ENCODE data around the gene BCL11B. TPM values are rescaled to one million over a fixed set of nuclear protein-coding genes. Genes with fewer than 3 reads are reported as not detected.

BCL11B gene
- 0.06 TPM for total RNA-seq (2013)
- polyA plus RNA-seq (under 1 TPM in 1 of 3 donors, not detected in 2; 0.01 TPM), polyA minus RNA-seq (0.16 and 0.28 TPM in 2 replicates), total RNA-seq (0.08 to 20.1 (median 0.18) reads per million in 11 experiments)

DNA sequence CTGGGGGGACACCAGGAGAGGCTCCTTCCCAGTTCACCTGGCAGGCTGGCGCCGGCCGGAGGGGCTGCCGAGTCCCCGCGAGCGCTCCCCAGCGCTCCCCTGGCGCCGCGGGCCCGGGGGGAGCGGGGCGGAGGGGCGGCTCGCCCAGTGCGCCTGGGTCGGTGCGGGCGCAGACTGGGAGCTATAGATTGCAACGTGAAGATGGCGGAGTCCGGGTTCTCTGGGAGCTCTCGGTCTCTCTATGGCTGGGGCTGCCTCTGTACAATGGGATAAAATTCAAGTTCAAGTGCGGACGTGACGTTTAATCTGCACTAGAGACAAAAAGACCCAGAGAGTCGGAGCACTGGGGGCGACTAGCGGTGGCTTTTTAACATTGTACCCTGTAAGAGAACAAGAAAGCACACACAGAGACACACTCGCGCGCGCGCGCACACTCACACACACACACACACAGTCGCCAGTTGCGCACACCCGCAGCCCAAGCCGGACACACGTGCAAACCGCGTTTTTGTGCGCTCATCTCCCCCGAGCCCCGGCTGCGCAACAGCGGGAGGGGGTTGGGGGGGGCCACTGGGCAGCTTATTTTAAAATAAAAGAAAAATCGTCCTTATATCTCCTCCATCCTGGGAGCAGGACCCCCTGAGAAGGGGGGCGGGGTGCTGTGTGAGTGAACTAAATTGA is at the start of gene BCL11B:
BCL11B (minus strand) TSS at position 247 of the 681 bp plus-strand sequence. CDS start 979 bp downstream, outside the sequence.
- peak within 1 kb of the TSS; percentile 29 for H2AFZ ChIP-seq (ENCODE audit: insufficient read depth, low read depth, low read length, poor library complexity, severe bottlenecking)
- Mint-ChIP-seq H3K36me3 (peaks cover 4 to 6% of the 10 kb centered on the region in 2 donors), H3K27ac (no peak within 1 kb of the TSS), H3K4me3 (peak within 1 kb of the TSS; percentile 51 to 90), H3K9me3 (peaks cover 0 to 19% (median 7%) of the 10 kb centered on the region in 7 donors), H3K27me3 (ENCODE audit: low read depth in 3 of 3) (peaks cover 73 to 97% (median 77%) of the 10 kb centered on the region in 3 donors), H3K4me1 (peaks cover 24% of the 10 kb centered on the region)
- TF ChIP-seq, protein P1, sequence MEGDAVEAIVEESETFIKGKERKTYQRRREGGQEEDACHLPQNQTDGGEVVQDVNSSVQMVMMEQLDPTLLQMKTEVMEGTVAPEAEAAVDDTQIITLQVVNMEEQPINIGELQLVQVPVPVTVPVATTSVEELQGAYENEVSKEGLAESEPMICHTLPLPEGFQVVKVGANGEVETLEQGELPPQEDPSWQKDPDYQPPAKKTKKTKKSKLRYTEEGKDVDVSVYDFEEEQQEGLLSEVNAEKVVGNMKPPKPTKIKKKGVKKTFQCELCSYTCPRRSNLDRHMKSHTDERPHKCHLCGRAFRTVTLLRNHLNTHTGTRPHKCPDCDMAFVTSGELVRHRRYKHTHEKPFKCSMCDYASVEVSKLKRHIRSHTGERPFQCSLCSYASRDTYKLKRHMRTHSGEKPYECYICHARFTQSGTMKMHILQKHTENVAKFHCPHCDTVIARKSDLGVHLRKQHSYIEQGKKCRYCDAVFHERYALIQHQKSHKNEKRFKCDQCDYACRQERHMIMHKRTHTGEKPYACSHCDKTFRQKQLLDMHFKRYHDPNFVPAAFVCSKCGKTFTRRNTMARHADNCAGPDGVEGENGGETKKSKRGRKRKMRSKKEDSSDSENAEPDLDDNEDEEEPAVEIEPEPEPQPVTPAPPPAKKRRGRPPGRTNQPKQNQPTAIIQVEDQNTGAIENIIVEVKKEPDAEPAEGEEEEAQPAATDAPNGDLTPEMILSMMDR (IDR thresholded peaks at IDR 0.05), result no peak
- no peak within 1 kb of the TSS for H3K9ac ChIP-seq (ENCODE audit: insufficient read depth, low read length, poor library complexity, severe bottlenecking)
- H3K79me2 ChIP-seq (ENCODE audit: insufficient read depth, low read length), result no peaks in the 10 kb centered on the region
- WGBS (ENCODE audit: insufficient coverage), result under 1% methylated on average over 34 of the region's 50 CpGs
- H3K9me3 ChIP-seq (replicated peaks in 1 of 2; ENCODE audit: control insufficient read depth in 1 of 2, insufficient read depth in 1 of 2, low read length in 2 of 2), result peaks cover 3 to 35% of the 10 kb centered on the region in 2 donors
- no peak for DNase-seq
- peak within 1 kb of the TSS; percentile 34 for H3K4me2 ChIP-seq (replicated peaks; ENCODE audit: extremely low read depth, low read length, poor library complexity, severe bottlenecking)
- H3K27me3 ChIP-seq (ENCODE audit: control insufficient read depth in 2 of 2, insufficient read depth in 2 of 2, low read length in 2 of 2), result peaks cover 72 to 92% of the 10 kb centered on the region in 2 donors
- peak within 1 kb of the TSS in 1 of 3 experiments; percentile 20 for H3K4me3 ChIP-seq (replicated peaks in 1 of 3; ENCODE audit: low read depth in 2 of 3, low read length in 3 of 3)
- intact Hi-C loops (cut with micrococcal nuclease), result no loop called here
- H3K27ac ChIP-seq (ENCODE audit: low read depth in 1 of 2, low read length in 2 of 2), result no peak within 1 kb of the TSS
- no peaks in the 10 kb centered on the region for H4K20me1 ChIP-seq (ENCODE audit: insufficient read depth, low read length)
- no peaks in the 10 kb centered on the region for H3K36me3 ChIP-seq (replicated peaks in 1 of 2; ENCODE audit: control insufficient read depth in 1 of 2, insufficient read depth in 2 of 2, low read length in 2 of 2)
- H3K4me1 ChIP-seq (ENCODE audit: control insufficient read depth in 1 of 2, insufficient read depth in 2 of 2, low read length in 2 of 2), result peaks cover 0 to 10% of the 10 kb centered on the region in 2 donors

DNA sequence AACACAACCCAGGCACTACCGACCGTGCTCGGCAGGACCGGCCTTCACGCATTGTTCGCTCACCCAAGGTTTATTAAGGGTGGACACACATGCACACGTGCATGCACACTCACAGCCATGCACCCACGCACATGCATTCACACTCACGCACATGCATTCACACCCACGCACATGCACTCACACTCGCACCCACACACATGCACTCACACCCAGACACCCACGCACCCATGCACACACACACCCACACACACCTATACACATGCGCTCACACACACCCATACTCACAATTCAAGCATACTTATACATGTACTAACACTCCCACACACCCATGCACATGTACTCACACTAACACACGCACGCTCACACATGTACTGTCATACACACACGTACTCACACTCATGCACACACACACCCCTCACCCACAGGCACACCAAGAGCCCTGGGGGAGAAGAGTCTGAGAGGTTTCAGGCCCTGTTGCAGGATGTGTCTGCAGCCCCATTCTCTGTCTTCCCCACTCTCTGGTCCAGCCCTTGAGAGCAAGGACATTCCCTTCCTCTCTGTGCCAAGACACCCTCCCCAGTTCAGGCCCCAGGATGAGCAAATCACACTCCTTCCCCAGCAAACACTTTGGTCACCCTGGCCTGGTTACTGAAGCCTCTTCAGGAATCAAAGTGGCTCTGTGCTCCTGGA is 49.4 kb upstream of the BCL11B start:
- intact Hi-C loops (cut with micrococcal nuclease), result no loop called here
- peak overlapping the region in 1 of 7 donors; percentile 3 for H3K27ac Mint-ChIP-seq

More for the DNA sequence above, 49.4 kb upstream of the BCL11B start:
- H3K27me3 ChIP-seq (ENCODE audit: control insufficient read depth in 2 of 2, insufficient read depth in 2 of 2, low read length in 2 of 2), result no peaks in the 10 kb centered on the region
- Mint-ChIP-seq H3K27me3 (ENCODE audit: low read depth in 3 of 3) (no peaks in the 10 kb centered on the region), H3K36me3 (no peaks in the 10 kb centered on the region), H3K4me3 (no peak overlapping the region), H3K4me1 (no peaks in the 10 kb centered on the region), H3K9me3 (peaks cover 0 to 2% (median 0%) of the 10 kb centered on the region in 7 donors)
- no peak overlapping the region for H2AFZ ChIP-seq (ENCODE audit: insufficient read depth, low read depth, low read length, poor library complexity, severe bottlenecking)
- H3K9ac ChIP-seq (ENCODE audit: insufficient read depth, low read length, poor library complexity, severe bottlenecking), result no peak overlapping the region
- DNase-seq, result no peak
- WGBS (ENCODE audit: insufficient coverage), result 97% methylated on average over 13 of the region's 16 CpGs
- H3K27ac ChIP-seq (ENCODE audit: low read depth in 1 of 2, low read length in 2 of 2), result no peak overlapping the region
- H3K4me3 ChIP-seq (replicated peaks in 1 of 3; ENCODE audit: low read depth in 2 of 3, low read length in 3 of 3), result no peak overlapping the region
- H3K79me2 ChIP-seq (ENCODE audit: insufficient read depth, low read length), result no peaks in the 10 kb centered on the region
- no peaks in the 10 kb centered on the region for H3K36me3 ChIP-seq (replicated peaks in 1 of 2; ENCODE audit: control insufficient read depth in 1 of 2, insufficient read depth in 2 of 2, low read length in 2 of 2)
- H3K4me2 ChIP-seq (replicated peaks; ENCODE audit: extremely low read depth, low read length, poor library complexity, severe bottlenecking), result no peak overlapping the region
- no peaks in the 10 kb centered on the region for H3K4me1 ChIP-seq (ENCODE audit: control insufficient read depth in 1 of 2, insufficient read depth in 2 of 2, low read length in 2 of 2)
- TF ChIP-seq, protein P1 (IDR thresholded peaks at IDR 0.05), result no peak
- H3K9me3 ChIP-seq (replicated peaks in 1 of 2; ENCODE audit: control insufficient read depth in 1 of 2, insufficient read depth in 1 of 2, low read length in 2 of 2), result no peaks in the 10 kb centered on the region
- H4K20me1 ChIP-seq (ENCODE audit: insufficient read depth, low read length), result no peaks in the 10 kb centered on the region
